Left colon (tissue), 2 donors: ENCODE measurements around the gene FAM131A. TPM values are rescaled to one million over a fixed set of nuclear protein-coding genes. Genes with fewer than 3 reads are reported as not detected.

Experiments used
- ATAC-seq: fragments of 200-7000 bp; cut with Tn5 transposase; one replicate; pipeline ENCODE4 v1.9.1; 2020; ENCODE audit warnings: mild to moderate bottlenecking, moderate library complexity
- DNase-seq, 2 donors: peaks; one replicate each; pipeline ENCODE4 v3.0.0-alpha.2; 2020
- intact Hi-C, 2 donors: fragments of 100-400 bp; cut with DNase I in 1 of 2; cut with micrococcal nuclease in 1 of 2; formaldehyde crosslinking; loops; one replicate each; pipeline versions ENCODE4 v1.11.2 to v1.14.0; 2022; cut with DNase I, micrococcal nuclease
- long read RNA-seq: library from polyadenylated mRNA; unstranded; transcript quantifications from one replicate; pipeline ENCODE4 v2.0.0, GENCODE V29; 2021
- total RNA-seq, 2 donors: library from RNA; stranded (reverse); fragmentation: NEBNext Ultra II Directional; extraction: Animal tissue kit (Norgen Biotek cat#: 25700); gene quantifications; one replicate each; pipeline ENCODE4 v1.2.1, GENCODE V29; 2021
- donor health status: DM: no; HTN: no; CAD: no.
- donor health status: DM: yes; HTN: yes; CAD: no.

Gene FAM131A, protein sequence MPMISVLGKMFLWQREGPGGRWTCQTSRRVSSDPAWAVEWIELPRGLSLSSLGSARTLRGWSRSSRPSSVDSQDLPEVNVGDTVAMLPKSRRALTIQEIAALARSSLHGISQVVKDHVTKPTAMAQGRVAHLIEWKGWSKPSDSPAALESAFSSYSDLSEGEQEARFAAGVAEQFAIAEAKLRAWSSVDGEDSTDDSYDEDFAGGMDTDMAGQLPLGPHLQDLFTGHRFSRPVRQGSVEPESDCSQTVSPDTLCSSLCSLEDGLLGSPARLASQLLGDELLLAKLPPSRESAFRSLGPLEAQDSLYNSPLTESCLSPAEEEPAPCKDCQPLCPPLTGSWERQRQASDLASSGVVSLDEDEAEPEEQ
- total RNA-seq, result 10 to 100 TPM; 16.2 to 20.9 TPM
- long read RNA-seq, partial matches to known transcripts, result 3 of 7 reads
- long read RNA-seq, other reads (novel, unspliced or antisense), result 3 of 7 reads

DNA sequence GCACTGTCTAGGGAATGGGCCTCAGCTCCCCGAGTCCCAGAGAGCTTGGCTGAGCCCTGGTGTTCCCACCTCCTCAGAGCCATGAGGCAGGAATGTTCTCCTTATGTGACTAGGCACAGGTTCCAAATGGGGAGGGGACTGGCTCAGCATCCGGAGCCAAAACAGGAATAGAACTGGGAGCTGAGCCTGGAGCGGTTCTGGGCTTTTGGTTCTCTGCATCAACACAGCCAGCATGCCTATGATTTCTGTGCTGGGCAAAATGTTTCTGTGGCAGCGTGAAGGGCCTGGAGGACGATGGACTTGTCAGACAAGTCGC, at the start of gene FAM131A:
FAM131A (plus strand) TSS at position 202 of the 316 bp plus-strand sequence; CDS start at position 233, 31 bp downstream.
- intact Hi-C loops, result no loop called here
- DNase-seq (no peak), ATAC-seq (no peak)

DNA sequence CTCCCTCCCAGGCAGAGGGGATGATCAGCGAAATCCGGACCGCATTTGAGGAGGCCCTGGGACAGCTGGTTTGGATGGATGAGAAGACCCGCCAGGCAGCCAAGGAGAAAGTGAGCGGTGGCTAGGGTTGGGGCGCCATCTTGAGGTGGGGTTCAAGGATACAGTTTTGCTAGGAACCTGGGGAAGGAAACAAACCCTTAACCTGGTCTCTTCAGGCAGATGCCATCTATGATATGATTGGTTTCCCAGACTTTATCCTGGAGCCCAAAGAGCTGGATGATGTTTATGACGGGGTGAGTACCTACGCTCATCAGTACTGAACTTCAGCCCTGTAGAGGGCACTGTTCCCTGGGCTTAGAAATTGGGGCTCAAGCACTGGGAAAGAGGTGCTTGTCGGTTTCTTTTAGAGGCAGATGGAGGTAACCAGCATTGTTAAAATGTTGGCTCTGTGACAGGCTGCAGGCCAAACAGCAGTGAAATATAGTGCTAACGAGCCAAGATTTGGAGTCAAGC, 47.9 kb upstream of the FAM131A start:
- intact Hi-C loops, result no loop called here
- peak; percentile 79 for ATAC-seq
- DNase-seq, result peak in 1 of 2 donors; percentile 57

DNA sequence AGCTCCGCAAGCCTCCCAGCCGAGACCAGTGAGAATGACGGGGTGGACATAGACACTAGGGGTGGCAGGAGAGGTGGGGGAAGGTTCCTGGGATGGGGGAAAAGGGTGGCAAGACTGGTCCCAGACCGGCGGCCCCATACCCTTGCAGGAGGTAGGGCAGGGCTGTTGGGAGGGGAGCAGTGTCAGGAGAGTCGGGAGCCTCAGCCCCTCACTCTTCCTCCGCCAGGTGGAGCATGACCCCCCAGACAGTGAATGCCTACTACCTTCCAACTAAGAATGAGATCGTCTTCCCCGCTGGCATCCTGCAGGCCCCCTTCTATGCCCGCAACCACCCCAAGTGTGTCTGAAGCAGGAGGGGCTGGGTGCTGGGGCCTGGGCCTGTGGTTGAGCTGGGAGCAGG, 47.1 kb upstream of the FAM131A start:
- ATAC-seq, result no peak
- DNase-seq, result no peak
- intact Hi-C loops, result no loop called here

DNA sequence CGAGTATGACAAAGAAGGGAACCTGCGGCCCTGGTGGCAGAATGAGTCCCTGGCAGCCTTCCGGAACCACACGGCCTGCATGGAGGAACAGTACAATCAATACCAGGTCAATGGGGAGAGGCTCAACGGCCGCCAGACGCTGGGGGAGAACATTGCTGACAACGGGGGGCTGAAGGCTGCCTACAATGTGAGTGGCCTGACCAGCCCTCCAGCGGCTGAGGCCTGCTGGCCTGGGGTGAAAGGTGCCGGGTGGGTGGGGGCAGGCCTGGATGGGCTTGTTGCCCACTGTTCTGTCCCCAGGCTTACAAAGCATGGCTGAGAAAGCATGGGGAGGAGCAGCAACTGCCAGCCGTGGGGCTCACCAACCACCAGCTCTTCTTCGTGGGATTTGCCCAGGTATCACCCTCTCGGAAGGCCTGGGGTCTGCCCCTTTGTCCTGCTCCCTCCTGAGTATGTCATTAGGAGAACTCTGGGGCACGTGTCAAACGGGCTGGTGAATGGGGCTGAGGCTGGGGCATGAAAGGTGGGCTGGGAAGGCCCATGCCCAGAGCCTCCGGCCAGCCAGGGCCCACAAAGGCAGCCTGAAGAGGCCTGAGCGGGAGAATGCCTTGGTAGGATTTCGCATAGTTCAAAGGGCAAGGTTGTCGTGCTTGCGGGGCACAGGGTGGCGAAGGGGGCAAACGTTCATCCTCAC, 46.2 kb upstream of the FAM131A start:
- intact Hi-C loops, result no loop called here
- no peak for ATAC-seq

DNA sequence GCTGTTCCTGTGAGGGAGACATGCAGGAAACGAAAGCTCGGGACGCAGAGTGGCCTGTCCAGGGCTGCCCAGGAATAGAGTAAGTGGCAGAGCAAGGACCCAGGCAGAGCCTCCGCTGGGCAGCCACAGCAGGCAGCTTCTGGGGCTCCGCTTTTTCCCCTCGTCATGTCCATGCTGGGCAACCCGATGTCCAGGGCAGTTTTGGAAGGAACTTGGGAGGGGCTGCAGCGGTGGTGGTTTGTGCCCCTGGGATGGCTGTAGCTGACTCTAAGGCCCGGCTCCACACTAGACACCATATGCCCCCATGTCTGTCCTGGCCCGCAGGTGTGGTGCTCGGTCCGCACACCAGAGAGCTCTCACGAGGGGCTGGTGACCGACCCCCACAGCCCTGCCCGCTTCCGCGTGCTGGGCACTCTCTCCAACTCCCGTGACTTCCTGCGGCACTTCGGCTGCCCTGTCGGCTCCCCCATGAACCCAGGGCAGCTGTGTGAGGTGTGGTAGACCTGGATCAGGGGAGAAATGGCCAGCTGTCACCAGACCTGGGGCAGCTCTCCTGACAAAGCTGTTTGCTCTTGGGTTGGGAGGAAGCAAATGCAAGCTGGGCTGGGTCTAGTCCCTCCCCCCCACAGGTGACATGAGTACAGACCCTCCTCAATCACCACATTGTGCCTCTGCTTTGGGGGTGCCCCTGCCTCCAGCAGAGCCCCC, 45.5 kb upstream of the FAM131A start:
- DNase-seq, result no peak
- no peak for ATAC-seq

More for the DNA sequence above, 46.2 kb upstream of the FAM131A start:
- DNase-seq, result no peak

DNA sequence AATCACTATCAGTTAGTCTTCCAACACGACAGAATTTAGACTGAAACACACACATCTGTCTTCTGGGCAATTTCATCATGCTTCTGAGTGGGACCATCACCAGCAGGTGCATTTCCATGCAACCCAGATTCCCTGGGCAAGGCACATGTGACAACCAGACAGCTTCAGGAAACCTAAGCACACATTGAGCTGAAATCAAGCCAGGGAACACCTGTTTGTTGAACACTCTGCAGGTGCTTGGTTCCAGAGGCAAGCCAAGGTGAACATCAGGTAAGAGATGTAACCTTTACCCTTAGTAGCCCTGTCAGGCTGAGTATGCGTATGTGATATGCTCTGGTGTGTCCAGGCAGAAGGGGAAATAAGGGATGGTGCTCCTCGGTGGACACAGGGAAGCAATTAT, 41.6 kb upstream of the FAM131A start:
- DNase-seq (no peak), ATAC-seq (no peak)
- intact Hi-C loops, result no loop called here

More for the DNA sequence above, 45.5 kb upstream of the FAM131A start:
- intact Hi-C loops, result no loop called here

DNA sequence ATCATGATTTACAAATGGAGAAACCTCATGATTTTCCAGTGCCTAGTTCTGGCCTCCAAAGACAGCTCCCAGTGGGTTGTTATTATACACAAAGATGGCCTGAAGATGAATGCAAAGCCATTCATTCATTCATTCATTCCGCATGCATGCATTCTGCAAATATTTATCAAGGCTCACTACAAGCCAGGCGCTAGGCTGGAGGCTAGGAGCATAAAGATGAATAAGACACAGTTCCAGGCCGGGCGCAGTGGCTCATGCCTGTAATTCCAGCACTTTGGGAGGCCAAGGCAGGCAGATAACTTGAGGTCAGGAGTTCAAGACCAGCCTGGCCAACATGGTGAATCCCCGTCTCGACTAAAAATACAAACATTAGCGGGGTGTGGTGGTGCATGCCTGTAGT, 40.8 kb upstream of the FAM131A start:
- no peak for ATAC-seq

DNA sequence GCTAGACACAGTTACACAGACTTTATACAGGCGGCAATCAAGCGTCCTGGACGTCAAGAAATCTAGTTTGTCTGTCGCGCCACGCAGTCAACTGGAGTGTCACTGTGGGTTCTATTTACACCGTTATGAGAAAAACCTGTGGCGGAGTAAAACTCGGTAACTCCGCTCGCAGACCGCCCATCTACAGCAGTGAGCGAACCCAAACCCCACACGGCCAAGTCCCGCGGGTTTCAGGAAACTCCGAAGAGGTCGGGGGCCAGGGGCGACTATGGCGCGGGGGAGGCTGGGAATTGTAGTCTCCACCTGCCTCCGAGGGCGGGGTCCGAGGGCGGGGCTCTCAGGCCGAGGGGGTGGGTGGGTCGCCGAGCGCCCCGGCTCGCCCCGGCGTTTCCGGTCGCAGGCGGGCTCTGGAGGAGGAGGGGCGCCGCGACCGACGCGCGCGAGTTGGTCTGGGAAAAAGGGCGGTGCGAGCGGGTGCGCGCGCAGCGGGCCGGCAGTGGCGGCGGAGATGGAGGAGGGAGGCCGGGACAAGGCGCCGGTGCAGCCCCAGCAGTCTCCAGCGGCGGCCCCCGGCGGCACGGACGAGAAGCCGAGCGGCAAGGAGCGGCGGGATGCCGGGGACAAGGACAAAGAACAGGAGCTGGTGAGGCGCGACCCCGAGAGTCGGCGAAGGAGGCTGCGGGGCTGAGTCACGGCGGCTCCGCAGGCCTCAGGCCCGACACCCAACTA, 38.5 kb upstream of the FAM131A start, which contains the start of gene PSMD2:
PSMD2 (plus strand) TSS at position 483 of the 729 bp plus-strand sequence; CDS start at position 509, 26 bp downstream.
- DNase-seq (peak; percentile 98 to 99), ATAC-seq (peak; percentile 95)
- intact Hi-C loops, result no loop called here

More for the DNA sequence above, 40.8 kb upstream of the FAM131A start:
- intact Hi-C loops, result no loop called here
- DNase-seq, result no peak

DNA sequence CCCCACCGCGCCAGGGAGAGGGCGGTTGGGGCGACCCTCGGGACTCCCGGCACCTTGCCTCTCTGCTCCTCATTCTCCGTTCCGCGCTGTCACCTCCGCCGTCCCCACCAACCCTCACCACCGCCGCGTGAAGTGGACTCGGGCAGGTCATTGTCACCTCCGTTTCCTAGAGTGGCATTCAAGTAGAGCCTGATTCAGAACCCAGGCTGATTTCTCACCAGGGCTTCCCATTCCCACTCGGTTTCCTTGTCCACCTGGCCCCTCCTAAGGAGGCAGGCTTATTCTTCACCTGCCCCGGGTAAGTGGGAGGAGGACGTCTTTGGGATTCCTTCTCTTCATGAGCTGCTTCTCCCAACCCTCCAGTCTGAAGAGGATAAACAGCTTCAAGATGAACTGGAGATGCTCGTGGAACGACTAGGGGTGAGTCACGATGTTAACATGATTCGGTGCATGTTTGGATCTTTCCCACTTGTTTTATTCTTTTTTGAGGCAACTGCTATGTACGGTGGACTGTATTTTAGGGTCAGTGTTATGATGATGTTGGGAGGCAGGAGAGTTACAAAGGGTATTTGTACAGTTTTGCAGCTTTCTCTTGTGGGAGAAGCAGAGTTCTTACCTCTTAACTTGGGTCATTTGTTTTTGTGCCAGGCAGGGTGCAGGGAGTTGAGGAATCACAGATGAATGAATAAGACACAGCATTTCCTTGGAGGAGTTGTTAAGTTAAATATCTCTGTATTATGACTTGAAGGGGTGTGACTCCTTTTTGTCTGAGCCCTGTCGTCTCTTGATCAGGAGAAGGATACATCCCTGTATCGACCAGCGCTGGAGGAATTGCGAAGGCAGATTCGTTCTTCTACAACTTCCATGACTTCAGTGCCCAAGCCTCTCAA, 37.7 kb upstream of the FAM131A start:
- no peak for DNase-seq
- ATAC-seq, result peak; percentile 20
- intact Hi-C loops, result no loop called here

DNA sequence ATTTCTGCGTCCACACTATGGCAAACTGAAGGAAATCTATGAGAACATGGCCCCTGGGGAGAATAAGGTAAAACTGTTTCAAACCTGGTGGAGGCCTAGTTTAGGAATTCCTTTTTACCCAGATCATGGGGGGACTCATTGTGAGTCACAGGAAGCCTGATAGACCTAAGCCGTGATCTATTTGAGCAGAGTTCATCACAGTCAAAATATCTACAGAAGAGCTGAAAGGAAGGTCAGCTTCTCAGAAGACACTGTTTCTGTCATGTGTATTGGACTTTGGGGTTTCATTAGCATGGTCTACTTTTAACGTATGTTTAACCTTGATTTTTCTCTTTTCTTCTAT, 37.1 kb upstream of the FAM131A start:
- ATAC-seq, result no peak
- no peak for DNase-seq
- intact Hi-C loops, result no loop called here

DNA sequence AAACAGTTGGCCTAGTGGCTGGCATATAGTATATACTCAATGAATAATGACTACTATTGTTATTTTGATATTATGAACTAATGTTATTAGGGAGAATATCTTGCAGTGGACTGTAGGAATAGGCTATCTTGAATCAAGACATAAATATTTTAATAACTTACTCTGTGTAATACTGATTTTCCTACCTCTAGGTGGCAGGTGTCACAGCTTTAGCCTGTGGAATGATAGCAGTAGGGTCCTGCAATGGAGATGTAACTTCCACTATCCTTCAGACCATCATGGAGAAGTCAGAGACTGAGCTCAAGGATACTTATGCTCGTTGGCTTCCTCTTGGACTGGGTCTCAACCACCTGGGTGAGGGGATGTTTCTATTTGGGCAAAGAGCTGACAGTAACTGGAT, 31.8 kb upstream of the FAM131A start:
- DNase-seq (no peak), ATAC-seq (peak; percentile 56)
- intact Hi-C loops, result no loop called here

DNA sequence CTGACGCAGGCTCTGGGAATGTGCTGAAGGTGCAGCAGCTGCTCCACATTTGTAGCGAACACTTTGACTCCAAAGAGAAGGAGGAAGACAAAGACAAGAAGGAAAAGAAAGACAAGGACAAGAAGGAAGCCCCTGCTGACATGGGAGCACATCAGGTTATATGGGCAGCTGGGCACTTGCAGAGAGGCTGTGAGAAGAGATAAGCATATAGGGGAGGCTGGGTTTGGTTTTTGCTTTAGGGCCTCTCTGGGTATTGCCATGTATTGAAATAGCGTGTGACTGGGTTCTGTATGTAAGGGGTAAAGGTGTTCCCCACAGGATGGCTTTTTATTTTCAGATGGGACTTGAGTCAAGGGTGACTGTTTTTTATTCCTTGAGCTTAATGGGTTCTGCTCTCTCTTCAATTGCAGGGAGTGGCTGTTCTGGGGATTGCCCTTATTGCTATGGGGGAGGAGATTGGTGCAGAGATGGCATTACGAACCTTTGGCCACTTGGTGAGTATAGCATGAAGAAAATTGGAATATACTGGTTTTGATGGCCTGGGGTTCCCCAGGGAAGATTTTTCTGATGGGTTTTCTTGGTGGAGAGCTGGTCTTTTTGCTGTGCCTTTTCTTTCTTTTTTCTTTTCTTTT, 30.9 kb upstream of the FAM131A start:
- intact Hi-C loops, result no loop called here
- DNase-seq (no peak), ATAC-seq (peak; percentile 93)

DNA sequence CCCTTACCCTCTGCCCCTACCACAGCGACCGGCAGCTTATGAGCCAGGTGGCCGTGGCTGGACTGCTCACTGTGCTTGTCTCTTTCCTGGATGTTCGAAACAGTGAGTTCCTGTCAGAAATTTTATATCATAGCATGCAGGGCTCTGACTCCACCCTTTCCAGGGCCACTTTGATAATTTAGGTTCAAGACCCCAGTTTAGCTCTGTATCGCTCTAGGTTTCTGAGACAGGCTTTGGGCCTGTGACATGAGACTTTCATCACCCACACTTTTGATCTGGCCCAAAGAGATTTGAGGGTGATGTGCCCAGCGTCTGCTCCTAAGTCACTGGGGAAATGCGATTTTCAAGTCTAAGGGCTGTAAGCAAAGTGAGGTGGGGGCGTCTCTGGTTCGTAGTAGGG, 29.5 kb upstream of the FAM131A start:
- ATAC-seq, result no peak
- intact Hi-C loops, result no loop called here
- DNase-seq, result no peak

DNA sequence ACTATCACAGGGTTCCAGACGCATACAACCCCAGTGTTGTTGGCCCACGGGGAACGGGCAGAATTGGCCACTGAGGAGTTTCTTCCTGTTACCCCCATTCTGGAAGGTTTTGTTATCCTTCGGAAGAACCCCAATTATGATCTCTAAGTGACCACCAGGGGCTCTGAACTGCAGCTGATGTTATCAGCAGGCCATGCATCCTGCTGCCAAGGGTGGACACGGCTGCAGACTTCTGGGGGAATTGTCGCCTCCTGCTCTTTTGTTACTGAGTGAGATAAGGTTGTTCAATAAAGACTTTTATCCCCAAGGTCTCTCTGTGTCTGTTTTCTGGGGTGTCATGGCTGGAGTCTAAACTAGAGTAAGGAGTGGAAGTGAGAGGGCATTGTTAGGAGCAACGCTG, 28.7 kb upstream of the FAM131A start:
- ATAC-seq (no peak), DNase-seq (no peak)
- intact Hi-C loops, result no loop called here

DNA sequence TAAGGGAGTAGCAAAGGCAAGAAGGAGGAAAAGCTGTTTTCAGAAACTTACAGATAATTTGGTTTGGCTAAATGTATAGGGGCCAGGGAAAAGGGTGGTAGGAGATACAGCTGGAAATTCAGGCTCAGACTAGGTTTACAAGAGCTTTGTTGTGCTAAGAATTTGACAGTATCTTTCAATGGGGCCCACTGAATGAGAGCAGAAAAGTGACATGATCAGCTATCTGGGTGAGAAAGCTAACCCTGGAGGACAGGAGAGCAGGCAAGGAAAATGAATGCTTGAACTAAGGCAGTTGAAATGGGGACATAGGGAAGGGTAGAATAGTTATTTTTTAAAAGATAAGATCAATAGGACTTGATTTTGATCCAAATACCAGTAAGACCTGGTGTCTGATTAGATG, 25.8 kb upstream of the FAM131A start:
- ATAC-seq, result no peak
- DNase-seq, result no peak
- intact Hi-C loops, result no loop called here

DNA sequence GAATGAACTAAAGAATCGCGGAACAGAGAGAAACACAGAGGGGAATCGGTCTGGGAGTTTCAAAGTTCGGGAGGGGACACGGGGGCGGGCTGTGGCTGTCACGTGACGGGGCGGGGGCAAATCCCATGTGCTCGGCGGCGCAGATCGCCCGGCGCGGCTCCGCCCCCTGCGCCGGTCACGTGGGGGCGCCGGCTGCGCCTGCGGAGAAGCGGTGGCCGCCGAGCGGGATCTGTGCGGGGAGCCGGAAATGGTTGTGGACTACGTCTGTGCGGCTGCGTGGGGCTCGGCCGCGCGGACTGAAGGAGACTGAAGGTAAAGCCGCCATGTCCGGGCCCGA, 23.1 kb upstream of the FAM131A start, which contains the start of gene EIF4G1:
EIF4G1 (plus strand) TSS at position 244 of the 337 bp plus-strand sequence. CDS start 1,191 bp downstream, outside the sequence.
- peak; percentile 95 to 97 for DNase-seq
- ATAC-seq, result peak; percentile 82
- intact Hi-C loops, result no loop called here
